Body of pancreas (tissue), 4 donors: ENCODE data around the gene HS6ST2. TPM values are rescaled to one million over a fixed set of nuclear protein-coding genes. Genes with fewer than 3 reads are reported as not detected.

ENCODE experiments used
- ATAC-seq: fragments of 150-250 bp; one replicate; pipeline ENCODE4 v1.9.1; 2016
- DNase-seq, 4 donors: peaks; one replicate each; pipeline ENCODE4 v3.0.0-alpha.2; 2019
- H3K27ac ChIP-seq, 4 donors: fragments of 200-600 bp; sonication (generic); 1 replicate in 3 of 4; 2 replicates in 1 of 4; pipeline versions ENCODE4 v1.5.1 to v1.6.1; 2016 to 2019; ENCODE audit warnings: mild to moderate bottlenecking in 1 of 4, mixed read lengths in 1 of 4, moderate library complexity in 1 of 4
- H3K27me3 ChIP-seq, 2 donors: fragments of 200-600 bp; sonication (generic); one replicate each; pipeline ENCODE4 v1.6.0; 2016; ENCODE audit warnings: mild to moderate bottlenecking in 1 of 2
- H3K36me3 ChIP-seq, 2 donors: fragments of 200-600 bp; sonication (generic); replicated peaks in 1 of 2; 2 replicates each; pipeline ENCODE4 v1.5.1; 2016; ENCODE audit warnings: low read depth in 2 of 2; ENCODE audit not compliant: insufficient read depth in 1 of 2
- H3K4me1 ChIP-seq: fragments of 200-600 bp; sonication (generic); one replicate; pipeline ENCODE4 v1.6.0; 2016
- H3K4me3 ChIP-seq, 2 donors: fragments of 200-600 bp; sonication (generic); 1 replicate in 1 of 2; 2 replicates in 1 of 2; pipeline ENCODE4 v1.5.1; 2016 to 2019
- H3K9me3 ChIP-seq, 3 donors: fragments of 200-600 bp; sonication (generic); 1 replicate in 2 of 3; 2 replicates in 1 of 3; pipeline ENCODE4 v1.5.1; 2016
- POLR2A ChIP-seq, 3 donors: fragments of 450-650 bp; IDR thresholded peaks; one replicate each; pipeline ENCODE4 v1.6.1; 2016; ENCODE audit warnings: antibody characterized with exemption in 3 of 3, mild to moderate bottlenecking in 2 of 3
- WGBS, 2 donors: methylation state at CpG; one replicate each; pipeline ENCODE4 v1.1.5; 2017; 5-methylcytosine and 5-hydroxymethylcytosine counted together
- intact Hi-C: fragments of 100-400 bp; cut with DNase I; formaldehyde crosslinking; loops from one replicate; pipeline ENCODE4 v1.15.1; 2023
- total RNA-seq, 2 donors: library from RNA; depleted of rRNA; stranded (reverse); fragments of >200 nt; gene quantifications; one replicate each; pipeline ENCODE4 v1.1.0, GENCODE V29; 2016
- TF ChIP-seq, protein P1 (sequence below), 7 experiments: fragments of 450-650 bp in 4 of 7; fragments of 200-600 bp in 3 of 7; sonication (generic) in 3 of 7; IDR thresholded peaks; one replicate each; pipeline ENCODE4 v1.5.1; 2016 to 2019; ENCODE audit warnings: antibody characterized with exemption in 7 of 7

HS6ST2 gene
- total RNA-seq, 2 donors from 2014 or later, result 2.6 to 5.3 TPM

DNA sequence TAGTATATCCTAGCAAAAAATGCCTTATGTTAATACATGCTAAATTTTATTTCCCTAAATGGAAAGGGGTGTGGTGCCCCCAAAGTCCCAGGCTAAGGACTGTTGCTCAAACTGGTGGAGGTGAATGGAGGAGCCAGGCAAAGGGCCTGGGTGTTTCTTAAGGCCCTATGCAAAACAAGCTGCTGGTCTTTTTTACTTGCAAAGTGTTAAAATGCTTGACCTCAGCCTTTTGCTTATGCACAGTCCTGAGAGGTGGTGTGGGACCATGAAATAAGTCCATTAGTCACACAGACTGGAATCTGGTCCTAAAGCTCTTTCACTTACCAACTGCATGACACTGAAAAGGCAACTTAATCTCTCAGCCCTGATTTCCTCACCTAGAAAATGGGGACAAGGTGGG is 246.1 kb downstream of the HS6ST2 start:
- Histone ChIP-seq H3K27me3 (no peaks in the 10 kb centered on the region), H3K9me3 (no peaks in the 10 kb centered on the region), H3K36me3 (no peaks in the 10 kb centered on the region), H3K4me1 (no peaks in the 10 kb centered on the region), H3K4me3 (no peak overlapping the region), H3K27ac (no peak overlapping the region)
- DNase-seq, result no peak
- ATAC-seq, result no peak
- intact Hi-C loops, result no loop called here
- TF ChIP-seq POLR2A (IDR thresholded peaks at IDR 0.05), result no peak
- TF ChIP-seq, protein P1, sequence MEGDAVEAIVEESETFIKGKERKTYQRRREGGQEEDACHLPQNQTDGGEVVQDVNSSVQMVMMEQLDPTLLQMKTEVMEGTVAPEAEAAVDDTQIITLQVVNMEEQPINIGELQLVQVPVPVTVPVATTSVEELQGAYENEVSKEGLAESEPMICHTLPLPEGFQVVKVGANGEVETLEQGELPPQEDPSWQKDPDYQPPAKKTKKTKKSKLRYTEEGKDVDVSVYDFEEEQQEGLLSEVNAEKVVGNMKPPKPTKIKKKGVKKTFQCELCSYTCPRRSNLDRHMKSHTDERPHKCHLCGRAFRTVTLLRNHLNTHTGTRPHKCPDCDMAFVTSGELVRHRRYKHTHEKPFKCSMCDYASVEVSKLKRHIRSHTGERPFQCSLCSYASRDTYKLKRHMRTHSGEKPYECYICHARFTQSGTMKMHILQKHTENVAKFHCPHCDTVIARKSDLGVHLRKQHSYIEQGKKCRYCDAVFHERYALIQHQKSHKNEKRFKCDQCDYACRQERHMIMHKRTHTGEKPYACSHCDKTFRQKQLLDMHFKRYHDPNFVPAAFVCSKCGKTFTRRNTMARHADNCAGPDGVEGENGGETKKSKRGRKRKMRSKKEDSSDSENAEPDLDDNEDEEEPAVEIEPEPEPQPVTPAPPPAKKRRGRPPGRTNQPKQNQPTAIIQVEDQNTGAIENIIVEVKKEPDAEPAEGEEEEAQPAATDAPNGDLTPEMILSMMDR (IDR thresholded peaks at IDR 0.05), result no peak

DNA sequence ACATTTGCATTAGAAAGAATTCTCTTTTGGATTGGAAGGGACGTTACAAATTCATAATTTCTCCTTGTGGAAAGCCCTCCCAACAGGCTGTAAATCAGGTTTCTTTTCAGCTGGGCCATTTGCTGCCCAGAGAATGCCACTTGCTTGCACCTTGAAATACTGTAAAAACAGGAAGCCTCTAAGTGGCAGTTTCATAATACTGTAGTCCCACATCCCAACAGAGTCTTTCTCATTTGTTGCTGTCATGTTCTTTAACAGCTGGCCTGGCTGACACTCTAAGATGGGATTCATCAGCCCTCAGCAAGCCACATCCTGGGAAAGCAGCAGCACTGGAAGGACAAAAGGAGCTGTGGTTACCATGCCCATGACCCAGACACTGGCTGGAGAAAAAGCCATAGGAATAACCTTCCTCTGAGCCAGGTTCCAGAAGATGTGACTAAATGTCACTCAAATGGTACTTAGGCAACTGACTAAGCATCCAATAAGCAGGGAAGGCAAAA is 247.7 kb downstream of the HS6ST2 start:
- Histone ChIP-seq H3K27ac (no peak overlapping the region), H3K4me3 (no peak overlapping the region), H3K27me3 (no peaks in the 10 kb centered on the region), H3K36me3 (no peaks in the 10 kb centered on the region), H3K9me3 (no peaks in the 10 kb centered on the region), H3K4me1 (no peaks in the 10 kb centered on the region)
- no peak for TF ChIP-seq POLR2A (IDR thresholded peaks at IDR 0.05)
- TF ChIP-seq, protein P1 (IDR thresholded peaks at IDR 0.05), result no peak
- intact Hi-C loops, result no loop called here
- 64 to 75% methylated on average over 1 of the region's 1 CpG for WGBS, 2 donors
- ATAC-seq, result no peak
- DNase-seq, result no peak

DNA sequence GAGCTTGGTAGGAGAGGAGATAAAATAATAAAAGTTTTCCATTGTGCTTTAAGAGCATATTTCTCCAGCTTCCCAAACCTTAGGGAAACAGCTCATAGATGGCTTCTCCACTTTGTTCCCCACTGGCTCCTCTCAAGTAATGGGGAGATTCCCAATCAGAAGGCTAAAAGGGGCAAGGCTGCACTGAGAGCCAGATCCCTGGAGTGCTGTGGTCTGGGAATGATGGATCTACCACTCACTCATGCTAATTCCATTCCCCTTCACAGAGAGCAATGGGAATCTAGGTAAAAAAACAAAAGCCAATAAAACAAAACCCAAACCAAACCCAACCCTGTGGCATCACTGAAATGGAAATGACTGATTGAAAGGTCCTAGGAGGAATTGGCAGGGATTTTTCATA is 249.9 kb downstream of the HS6ST2 start:
- Histone ChIP-seq H3K27me3 (no peaks in the 10 kb centered on the region), H3K27ac (no peak overlapping the region), H3K4me3 (no peak overlapping the region), H3K4me1 (no peaks in the 10 kb centered on the region), H3K9me3 (no peaks in the 10 kb centered on the region), H3K36me3 (no peaks in the 10 kb centered on the region)
- TF ChIP-seq POLR2A (IDR thresholded peaks at IDR 0.05), result no peak
- TF ChIP-seq, protein P1 (IDR thresholded peaks at IDR 0.05), result no peak
- DNase-seq (no peak), ATAC-seq (no peak)
- intact Hi-C loops, result no loop called here

DNA sequence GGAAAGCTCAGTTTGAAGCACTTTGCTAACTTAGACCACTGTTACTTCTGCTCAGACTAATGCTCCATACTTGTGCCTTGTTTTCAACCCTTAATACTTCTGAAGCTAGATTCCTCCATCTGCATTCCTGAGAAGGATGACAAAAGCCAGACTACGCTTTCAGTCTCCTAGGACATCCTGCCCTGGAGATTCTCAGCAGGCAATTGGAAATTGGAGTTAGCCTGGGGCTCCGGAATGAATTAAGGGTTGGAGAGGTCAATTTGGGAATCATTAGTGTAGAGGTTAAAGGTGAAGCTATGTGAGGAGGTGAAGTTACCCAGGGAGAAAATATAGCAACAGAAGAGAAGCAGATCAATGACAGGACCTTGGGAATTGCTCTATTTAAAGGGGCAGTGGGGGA is 253.7 kb downstream of the HS6ST2 start:
- H3K27me3 ChIP-seq, result no peaks in the 10 kb centered on the region
- H3K9me3 ChIP-seq, result no peaks in the 10 kb centered on the region
- no peak overlapping the region for H3K27ac ChIP-seq
- TF ChIP-seq, protein P1 (IDR thresholded peaks at IDR 0.05), result no peak
- no peak for TF ChIP-seq POLR2A (IDR thresholded peaks at IDR 0.05)
- no peaks in the 10 kb centered on the region for H3K4me1 ChIP-seq
- ATAC-seq (no peak), DNase-seq (no peak)
- H3K36me3 ChIP-seq, result no peaks in the 10 kb centered on the region
- no peak overlapping the region for H3K4me3 ChIP-seq
- WGBS, 2 donors, result 69 to 78% methylated on average over 2 of the region's 2 CpGs
- intact Hi-C loops, result no loop called here

DNA sequence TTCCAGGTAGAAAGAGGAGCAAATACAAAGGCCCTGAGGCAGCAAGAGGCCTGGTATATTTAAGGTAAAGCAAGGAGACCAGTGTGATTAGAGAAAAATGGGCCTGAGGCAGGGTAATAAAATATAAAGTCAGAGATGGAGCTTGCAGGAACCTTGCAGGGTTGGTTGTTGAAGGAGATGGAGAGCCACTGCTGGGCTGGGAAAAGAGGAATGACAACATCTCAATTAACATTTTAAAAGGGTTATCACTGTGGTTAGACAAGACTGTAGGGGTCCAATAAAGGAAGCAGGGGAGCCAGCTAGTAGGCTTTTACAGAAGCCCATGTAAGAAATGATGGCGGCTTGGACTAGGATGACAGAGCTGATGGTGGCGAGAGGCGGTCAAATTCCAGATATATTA is 264.0 kb downstream of the HS6ST2 start:
- TF ChIP-seq, protein P1 (IDR thresholded peaks at IDR 0.05), result no peak
- no peak for TF ChIP-seq POLR2A (IDR thresholded peaks at IDR 0.05)
- intact Hi-C loops, result no loop called here
- ATAC-seq (no peak), DNase-seq (no peak)
- Histone ChIP-seq H3K27me3 (no peaks in the 10 kb centered on the region), H3K9me3 (no peaks in the 10 kb centered on the region), H3K4me3 (no peak overlapping the region), H3K36me3 (no peaks in the 10 kb centered on the region), H3K4me1 (no peaks in the 10 kb centered on the region), H3K27ac (no peak overlapping the region)
- WGBS, 2 donors, result 88 to 94% methylated on average over 3 of the region's 3 CpGs
